Non-pigmented ciliary epithelial cell (primary cell): ENCODE results near the gene KCNC2.
A peak's percentile ranks its signal among the peaks of the same experiment; 100 is the strongest.

Experiments used
- DNase-seq: peaks from one replicate; pipeline ENCODE4 v3.0.0-alpha.2; 2010; ENCODE audit warnings: low read depth

KCNC2 gene

DNA sequence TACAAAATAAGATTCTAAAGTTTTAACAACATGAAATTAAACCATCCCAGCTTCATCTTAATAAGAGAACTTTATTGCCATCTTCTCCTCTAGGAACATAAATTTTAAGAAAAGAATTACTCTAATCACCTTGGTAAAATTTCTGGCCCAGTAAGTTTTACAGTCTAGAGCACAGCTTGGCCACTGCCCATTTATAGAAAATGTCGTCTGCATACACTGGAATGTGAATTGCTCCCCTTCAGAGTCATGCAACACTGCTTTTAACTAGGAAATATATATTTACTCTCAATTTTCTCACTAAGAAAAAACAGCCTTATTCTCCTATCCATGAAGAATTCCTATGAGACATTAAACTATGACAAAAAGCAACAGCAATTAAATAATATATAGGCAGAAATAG is 48.2 kb downstream of the KCNC2 start:
- no peak for DNase-seq

DNA sequence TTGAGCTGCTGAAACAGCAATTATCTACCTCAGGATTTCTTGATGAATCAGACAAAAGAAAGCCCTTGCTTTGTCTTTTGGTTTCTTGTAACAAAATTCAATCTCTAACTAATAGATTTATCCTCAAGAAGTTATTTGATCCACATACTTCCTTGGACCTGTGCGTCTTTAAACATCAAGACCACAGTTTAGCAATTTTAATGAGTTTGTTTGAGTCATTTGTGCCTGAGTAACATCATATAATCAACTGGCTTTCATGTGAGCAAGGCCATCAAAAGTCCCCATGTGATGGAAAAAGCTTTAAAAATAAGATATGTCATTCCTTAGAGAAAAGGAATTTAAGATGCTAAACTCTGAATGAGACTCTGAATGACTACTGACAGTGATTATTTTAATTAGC is 52.3 kb downstream of the KCNC2 start:
- DNase-seq, result no peak

DNA sequence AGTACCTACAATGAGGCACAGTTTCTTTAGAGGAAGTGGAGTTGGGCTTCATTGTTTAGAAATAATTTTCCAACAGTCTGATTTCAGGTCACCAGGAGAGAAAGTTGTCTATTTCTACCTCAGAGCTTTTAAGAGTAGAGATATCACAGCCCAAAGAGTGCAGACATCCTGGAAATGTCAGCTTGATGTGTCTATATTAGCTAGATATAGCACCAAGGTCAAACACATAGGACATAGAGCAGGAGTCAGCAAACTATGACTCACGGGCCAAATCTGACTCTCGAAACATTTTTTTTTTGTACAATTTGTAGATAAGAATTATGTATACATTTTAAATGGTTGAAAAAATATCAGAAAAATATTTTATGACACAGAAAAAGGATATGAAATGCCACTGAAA is 53.7 kb downstream of the KCNC2 start:
- DNase-seq, result no peak

DNA sequence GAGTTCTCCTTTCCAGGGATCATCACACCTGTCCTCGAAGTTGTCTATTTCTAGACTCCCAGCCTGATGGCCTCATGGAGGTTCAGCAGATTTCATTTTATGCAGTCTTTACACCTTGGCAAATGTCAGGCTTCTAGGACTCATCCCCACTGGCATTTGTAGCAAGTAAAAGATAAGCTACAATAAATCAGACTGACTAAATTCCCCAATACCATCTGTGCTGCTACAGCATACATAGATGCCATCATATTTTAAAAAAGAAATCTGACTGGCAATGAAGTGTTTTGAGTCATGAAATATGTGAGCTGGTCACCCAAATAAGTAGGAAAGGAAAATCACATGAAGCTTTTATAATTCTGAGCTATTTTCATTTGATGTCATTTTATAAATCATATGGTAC is 55.3 kb downstream of the KCNC2 start:
- DNase-seq, result no peak

DNA sequence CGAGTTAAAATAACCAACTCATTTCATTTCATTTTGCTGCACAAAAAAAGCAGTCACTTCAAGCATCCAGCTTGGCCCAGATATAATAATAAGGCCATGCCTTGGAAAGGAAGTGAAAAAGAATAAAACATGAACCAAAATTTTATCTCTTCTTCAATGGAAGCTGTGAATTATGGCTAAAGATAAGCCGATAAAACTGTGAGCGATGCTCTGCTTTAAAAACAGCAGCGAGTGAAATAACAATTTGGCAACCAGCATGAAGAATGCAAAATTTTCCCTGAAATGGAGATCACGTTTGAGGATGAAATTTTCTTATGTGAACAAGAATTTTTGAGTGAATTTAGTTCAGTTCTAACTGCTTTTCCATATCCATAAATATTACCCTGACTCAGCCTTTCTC is 70.4 kb downstream of the KCNC2 start:
- DNase-seq, result no peak

DNA sequence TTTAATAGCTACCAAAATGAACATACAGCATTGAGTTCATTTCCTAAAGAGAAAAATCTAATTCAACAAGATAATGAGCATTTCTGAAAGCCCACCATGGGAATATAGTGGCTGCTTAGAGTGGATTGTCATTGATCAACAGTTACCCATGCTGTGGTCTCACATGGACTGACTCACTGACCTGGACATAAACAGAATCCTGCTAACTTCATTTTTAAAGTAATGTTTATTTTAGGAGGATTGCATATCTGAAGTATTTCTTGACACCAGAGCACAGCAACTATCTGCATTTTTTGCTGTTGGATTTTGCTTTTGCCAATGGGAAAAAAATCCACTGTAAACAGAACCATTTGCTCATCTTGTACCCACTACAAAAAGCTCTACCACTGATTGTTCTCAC is 71.7 kb downstream of the KCNC2 start:
- DNase-seq, result peak; percentile 3

DNA sequence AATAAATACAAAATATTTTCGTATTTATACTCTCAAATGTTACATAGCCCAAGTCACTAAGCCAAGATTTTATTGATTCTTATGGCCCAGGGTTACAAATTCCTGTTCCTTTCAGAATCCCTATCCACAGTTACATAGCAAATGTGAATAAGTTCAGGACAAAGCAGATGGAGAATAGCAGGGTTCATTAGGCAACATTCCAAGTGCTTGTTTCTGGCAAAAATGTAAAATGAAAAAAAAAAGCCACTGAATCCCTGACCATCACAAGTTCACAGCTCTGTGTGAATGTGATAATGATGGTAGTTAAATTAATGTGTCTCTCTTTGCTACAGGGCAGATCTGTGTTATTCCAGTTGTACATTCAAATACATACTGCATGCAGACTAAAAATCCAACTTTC is 74.6 kb downstream of the KCNC2 start:
- DNase-seq, result no peak

DNA sequence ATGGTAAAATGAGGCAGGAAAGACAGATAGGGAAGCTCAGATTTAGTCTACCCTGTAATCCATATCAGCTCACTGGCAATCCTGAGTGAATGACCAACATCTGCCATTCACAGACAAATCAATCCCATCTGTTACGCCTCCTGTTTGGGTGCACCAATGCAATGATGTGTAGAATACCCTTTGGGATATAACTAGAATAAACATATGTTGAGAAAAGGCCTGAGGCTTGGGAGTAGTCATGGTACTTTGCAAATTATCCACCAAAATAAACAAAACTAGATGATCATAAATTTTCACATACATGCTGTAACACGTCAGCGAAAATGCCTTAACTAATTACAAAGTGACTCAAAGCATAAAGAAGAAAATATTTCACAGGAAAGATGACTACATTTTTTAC is 78.8 kb downstream of the KCNC2 start:
- DNase-seq, result no peak

DNA sequence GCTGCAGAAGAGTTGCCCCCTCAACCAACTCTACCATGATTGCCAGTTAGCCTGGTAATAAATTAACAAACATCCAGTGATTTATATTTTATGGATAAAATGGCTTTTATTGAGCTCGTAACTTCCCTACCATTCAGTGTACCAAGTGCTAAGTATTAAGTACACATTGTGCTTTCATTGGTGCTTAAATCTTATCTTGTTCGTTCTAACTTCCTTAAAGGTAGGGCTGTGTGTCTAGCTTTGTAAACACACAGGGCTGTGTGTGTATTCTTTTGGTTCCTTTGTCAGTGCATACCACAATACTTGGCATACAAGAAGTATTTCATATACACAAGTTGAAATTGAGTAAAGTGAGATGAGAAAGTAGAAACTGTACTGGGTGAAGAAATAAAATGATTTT is 80.4 kb downstream of the KCNC2 start:
- DNase-seq, result no peak

DNA sequence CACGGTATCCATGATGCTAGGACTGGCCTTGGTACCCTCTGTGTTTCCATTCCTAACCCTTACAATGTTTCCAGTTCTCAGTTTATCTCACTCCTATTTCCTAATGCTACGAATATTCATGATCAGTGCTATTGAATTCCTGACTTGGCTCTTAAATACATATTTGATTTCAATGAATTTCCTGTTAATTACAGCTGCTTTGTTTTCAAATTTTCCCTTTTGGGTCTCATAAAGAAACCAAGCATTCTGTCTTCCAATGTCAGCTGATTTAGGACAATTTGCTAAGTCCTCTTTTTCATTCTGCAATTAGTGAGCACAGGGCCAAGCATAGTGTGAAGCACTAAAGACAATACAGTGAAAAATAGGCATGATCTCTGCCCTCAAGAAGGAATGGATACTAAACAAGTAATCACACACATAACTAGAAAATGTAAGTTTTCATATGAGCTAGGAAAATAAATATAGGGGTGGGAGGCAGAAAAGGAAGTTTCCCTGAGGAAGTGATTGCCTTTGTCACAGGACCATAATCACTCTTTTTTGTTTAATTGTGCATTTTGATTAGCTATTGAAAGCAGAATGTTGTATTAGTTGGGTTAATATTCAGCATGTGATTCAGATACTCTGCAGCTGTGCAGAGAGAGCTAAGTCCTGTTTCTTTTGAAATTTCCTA is 88.5 kb downstream of the KCNC2 start:
- no peak for DNase-seq

DNA sequence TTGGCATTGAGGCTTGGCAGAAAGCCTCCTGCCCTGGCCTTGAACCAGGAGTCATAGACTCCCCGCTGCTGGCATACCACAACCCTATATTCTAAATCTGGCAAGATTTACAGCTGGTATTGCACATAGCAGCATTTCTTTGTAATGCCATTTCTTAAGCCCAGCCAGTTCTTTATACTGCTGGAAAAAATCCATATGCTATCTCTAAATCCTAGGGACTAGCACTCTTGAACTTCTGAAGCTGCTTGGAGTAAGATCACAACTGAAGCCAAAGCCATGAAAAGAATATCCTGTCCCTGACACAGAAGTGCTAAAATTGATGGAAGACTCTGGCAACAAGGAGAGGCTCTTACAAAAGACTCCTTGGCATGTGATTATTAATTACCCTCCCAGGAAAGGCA is 89.3 kb downstream of the KCNC2 start:
- DNase-seq, result no peak

DNA sequence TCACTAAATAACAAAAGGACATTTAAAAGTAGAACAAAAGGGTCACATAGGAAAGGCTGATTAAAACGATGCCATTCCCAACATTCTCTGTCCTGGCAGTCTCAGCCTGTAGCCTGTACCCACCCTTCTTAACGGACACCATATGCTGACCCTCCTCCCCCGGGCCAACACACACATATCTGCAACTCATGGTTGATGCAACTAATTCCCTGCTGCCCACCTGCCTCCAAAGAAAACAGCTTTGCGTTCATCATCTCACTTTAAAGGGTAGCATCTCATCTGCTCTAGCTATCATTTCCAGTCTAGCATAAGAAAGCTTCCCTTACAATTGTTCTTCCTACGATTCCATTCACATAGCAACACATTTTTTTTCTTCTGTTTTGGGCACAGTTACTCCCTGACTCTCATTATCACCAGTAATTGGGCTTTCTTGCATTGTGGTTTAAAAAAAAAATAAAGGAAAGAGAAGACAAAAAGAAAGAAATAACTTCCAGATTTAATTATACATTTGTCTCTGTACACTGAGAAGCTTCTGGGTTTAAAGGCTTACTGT is 92.9 kb downstream of the KCNC2 start:
- no peak for DNase-seq

DNA sequence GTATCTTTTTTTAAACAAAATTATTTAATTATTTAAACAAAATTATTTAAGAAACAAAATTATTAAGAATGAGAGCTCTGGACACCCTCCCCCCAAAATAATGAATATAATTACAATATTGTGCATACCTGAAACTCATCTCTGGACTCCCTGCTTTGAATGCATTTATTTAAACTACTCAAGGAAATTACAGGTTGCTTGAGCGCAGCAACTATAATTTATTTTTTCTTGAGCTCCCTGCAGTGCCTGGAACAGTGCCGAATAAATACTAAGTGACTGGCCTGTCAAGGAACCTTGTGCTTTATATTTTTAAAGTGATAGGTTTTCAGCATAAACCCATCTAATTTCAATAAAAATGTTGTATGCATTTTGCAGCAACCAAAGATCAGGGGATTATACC is 93.9 kb downstream of the KCNC2 start:
- DNase-seq, result no peak

DNA sequence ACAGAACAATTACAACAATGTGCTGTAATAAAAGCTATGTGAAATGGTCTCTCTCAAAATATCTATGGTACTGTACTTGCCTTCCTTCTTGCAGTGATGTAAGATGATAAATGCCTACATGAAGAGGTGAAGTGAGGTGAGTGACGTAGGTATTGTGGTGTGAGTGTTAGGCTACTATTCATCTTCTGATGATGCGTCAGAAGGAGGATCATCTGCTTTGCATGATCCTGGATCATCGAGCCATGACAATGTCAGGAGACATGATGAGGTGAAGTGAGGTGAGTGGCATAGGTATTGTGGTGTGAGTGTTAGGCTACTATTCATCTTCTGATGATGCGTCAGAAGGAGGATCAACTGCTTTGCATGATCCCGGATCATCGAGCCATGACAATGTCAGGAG is 105.8 kb downstream of the KCNC2 start:
- DNase-seq, result no peak

DNA sequence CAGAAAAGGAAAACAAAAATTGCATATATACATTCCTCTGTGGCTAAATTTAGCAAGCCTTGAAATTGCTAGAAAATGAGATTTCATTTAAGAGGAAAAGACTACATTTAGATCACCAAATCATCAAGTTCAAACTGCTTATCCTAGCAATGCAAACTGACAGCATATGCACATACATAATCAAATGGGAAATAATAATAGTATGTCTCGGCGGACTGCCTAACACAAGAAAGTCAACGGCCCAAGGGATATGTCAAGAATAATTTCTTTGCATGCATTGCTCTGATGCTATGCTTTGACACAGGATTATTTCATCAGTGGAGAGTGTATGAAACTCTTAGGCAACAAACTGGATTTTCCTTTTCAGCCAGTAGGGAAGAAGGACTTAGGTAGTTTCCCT is 107.9 kb downstream of the KCNC2 start:
- DNase-seq, result no peak

DNA sequence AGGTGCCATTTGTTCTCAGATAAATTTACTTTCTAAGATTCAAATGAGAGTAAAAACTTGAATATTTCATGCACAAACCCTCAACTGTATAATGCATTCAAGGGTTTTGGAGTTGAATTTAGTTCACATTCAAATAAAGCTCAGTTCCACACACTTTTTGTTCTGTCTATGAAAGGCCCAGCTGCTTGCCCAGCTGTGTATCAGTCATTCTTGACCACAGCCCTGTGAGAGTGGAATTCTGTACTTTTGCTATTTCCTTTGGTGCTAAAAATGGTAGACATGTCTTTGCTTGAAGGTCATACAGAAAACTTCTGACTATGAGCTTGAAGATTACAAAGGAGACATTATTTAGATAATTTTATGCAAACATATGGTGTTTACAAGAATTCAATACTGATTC is 110.4 kb downstream of the KCNC2 start:
- DNase-seq, result no peak

DNA sequence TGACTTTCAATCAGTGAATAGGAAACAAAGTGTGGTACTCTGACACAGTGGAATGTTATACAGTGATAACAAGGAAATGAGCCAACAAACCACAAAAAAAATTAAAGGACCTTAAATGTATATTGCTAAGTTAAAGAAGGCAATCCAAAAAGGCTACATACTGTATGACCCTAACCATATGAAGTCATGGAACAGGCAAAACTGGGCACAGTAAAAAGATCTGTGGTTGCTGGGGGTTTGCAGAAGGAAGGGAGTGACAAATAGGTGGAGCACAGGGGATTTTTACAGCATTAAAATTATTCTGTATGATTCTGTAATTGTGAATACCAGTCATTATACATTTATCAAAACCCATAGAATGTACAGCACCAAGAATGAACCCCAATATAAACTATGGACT is 112.6 kb downstream of the KCNC2 start:
- no peak for DNase-seq

DNA sequence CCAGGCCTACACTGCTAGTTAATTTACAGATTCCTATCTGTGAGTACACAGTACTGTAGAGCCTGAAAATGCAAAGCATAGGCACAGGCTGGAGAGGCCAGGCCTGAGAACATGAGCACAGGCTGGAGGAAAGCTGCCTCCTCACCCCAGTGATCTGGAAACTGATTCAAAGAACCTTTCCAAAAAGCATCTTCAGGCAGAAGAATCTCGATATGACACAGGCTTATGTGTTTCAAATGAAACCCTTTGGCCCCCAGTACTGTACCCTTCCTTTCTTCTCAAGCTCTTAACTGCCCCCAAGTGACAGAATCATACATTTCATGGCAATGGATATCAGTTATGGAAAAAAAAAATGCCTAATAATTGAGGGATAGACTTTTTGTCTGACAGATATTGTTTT is 122.0 kb downstream of the KCNC2 start:
- DNase-seq, result no peak

DNA sequence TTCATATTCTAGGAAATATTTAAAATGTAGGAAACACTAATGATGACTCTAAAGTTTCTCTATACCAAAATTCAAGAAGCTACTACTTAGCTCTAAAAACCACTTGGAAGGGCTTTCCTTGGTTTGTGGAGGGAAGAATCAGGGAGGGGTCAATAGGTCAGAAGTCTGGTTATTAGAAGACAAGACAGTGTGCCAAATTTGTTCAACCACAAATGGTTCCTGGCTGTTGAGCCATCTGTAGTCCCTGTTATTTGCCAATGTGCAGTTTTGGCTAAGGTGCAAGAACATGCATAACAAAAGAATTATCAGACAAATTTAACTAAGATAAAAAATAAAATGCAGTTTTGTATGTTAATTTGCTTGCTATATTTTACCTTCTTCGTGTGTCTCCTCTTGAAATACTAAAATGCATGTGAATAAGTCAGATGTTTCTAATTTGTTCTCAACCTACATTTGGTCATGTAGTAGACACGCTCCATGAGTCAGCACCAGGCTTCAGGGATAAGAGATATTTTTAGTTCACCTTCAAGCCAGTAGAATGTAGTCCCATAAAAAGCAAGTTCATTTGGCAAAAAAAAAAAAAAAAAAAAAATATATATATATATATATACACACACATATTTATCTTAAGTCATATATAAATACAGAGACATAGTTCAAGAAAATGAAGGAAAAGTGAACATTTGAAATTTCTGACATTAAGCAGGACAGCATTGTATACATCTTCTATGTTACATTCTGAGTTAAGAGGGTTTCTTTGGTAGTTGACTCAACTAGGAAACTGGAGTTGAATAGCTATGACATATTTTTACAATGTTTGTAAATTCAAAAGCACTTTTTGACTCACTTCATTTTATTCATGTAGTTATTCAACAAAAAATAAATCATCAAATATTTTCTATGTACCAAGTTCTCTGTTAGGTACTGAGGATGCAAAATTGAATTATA is 123.3 kb downstream of the KCNC2 start:
- DNase-seq, result peak; percentile 19

DNA sequence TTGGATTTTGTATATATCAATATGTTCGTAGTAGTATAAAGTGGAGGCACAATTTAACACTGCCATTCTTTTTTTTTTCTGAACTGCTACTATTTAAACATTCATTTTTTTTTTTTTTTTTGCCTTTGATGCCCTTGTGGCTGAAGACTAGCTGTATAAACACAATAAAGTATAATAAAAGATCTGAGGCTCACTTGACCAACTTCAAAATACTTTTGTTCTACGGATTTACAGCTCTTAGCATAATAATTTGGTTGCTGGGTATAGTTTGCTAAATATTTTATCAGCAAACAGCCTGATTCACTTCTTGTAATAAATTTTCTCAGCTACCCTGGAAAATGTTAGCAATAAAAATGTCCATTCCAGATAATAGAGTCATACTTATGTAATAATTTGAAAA is 128.3 kb downstream of the KCNC2 start:
- no peak for DNase-seq

DNA sequence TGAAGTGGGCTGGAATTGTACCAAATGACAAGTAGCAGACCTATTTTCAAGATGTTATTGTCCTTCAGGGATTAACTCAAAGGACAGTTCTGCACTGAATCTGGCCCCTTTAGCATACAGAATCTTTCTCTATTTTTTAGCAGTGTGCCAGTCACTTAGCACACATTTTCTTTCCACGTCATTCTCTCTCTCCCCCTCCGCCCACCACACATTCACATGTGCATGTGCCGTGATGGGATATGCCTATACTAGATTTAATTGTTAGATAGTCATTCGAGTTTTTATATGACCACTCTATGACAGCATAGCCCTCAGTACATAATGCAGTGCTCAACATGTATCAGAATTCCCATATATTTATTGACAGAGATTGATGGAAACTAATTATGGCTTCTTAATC is 129.1 kb downstream of the KCNC2 start:
- DNase-seq, result no peak

DNA sequence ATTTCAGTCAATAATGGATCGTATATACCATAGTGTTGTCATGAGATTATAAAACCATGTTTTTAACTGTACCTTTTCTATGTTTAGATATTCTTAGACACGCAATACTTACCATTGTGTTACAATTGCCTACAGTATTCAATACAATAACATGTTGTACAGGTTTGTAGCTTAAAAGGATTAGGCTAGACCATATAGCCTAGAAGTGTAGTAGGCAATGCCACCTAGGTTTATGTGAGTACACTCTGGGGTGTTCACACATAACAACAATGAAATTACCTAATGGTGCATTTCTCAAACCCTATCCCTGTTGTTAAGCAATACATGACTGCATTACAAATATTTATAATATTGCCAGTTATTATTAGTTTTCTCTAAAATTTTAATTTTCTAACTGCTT is 144.2 kb downstream of the KCNC2 start:
- DNase-seq, result no peak

DNA sequence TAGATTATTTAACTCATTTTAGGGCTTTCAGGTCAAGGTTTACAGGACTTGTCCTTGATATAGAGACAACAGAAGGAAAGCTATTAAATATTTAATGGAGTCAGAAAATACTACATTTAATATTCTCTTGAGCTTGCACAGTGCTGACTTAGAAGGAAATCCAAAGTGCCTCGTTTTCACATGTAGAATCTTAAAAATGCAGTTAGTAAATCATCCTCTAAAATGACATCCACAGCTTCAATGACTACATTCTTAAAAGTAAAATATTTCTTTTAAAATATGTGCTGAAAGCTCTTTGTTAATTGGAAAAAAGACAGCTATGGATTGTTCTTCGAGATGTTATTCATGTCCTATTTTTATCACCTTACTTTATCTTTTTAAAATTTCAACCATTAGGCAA is 146.9 kb downstream of the KCNC2 start:
- no peak for DNase-seq
